H1 (cell line): Measurements from ENCODE around the gene GNAS. TPM values are rescaled to one million over a fixed set of nuclear protein-coding genes. Genes with fewer than 3 reads are reported as not detected.

ENCODE experiments used
- CTCF ChIA-PET: fragments of 300-600 bp; sonication (Branson Sonifier 250); formaldehyde crosslinking; loops from one replicate; lab custom pipeline; 2021; ENCODE audit not compliant: partially characterized antibody; lab: Charles Lee
- POLR2A ChIA-PET: fragments of 300-600 bp; sonication (Branson Sonifier 250); formaldehyde crosslinking; loops from one replicate; lab custom pipeline; 2021; ENCODE audit warnings: inconsistent platforms; ENCODE audit not compliant: partially characterized antibody; lab: Charles Lee
- DNase-seq, 2 experiments: peaks; one replicate each; pipeline versions ENCODE4 v3.0.0 to v3.0.0-alpha.2; 2010 to 2022; ENCODE audit warnings: low spot score in 2 of 2, low read depth in 1 of 2, mixed read lengths in 1 of 2
- FAIRE-seq: peaks from 2 replicates; lab custom pipeline; 2011; peaks lifted over from hg19 to GRCh38; lab: Jason Lieb, UNC
- H2AFZ ChIP-seq: 2 replicates; pipeline ENCODE4 v1.8.1; 2012; ENCODE audit warnings: low read length, inconsistent platforms
- H2AK5ac ChIP-seq: 2 replicates; pipeline ENCODE4 v1.6.1; 2013; ENCODE audit warnings: low read depth, low read length
- H2BK120ac ChIP-seq: replicated peaks from 2 replicates; pipeline ENCODE3; 2013; ENCODE audit warnings: low read depth, low read length, inconsistent platforms
- H2BK12ac ChIP-seq: 2 replicates; pipeline ENCODE4 v1.6.1; 2013; ENCODE audit warnings: low read depth, low read length
- H2BK15ac ChIP-seq: 2 replicates; pipeline ENCODE4 v1.6.1; 2013; ENCODE audit warnings: low read length
- H2BK20ac ChIP-seq: 2 replicates; pipeline ENCODE4 v1.6.1; 2013; ENCODE audit warnings: low read length
- H2BK5ac ChIP-seq: 2 replicates; pipeline ENCODE4 v1.6.1; 2013; ENCODE audit warnings: low read depth, low read length
- H3K14ac ChIP-seq: 2 replicates; pipeline ENCODE4 v1.6.1; 2013; ENCODE audit warnings: inconsistent platforms; ENCODE audit not compliant: insufficient read length
- H3K18ac ChIP-seq: 2 replicates; pipeline ENCODE4 v1.6.1; 2013; ENCODE audit warnings: low read length; ENCODE audit errors: extremely low read depth
- H3K23ac ChIP-seq: 2 replicates; pipeline ENCODE4 v1.6.1; 2013; ENCODE audit warnings: inconsistent platforms; ENCODE audit not compliant: insufficient read length
- H3K23me2 ChIP-seq: 2 replicates; pipeline ENCODE4 v1.6.1; 2013; ENCODE audit warnings: low read depth, low read length
- H3K27ac ChIP-seq: 2 replicates; pipeline ENCODE4 v1.6.1; 2011; ENCODE audit warnings: low read depth, low read length, inconsistent platforms
- H3K27me3 ChIP-seq, 4 experiments: replicated peaks in 1 of 4; 1 replicate in 1 of 4; 2 replicates in 3 of 4; pipeline versions ENCODE4 v1.6.1 to v1.8.1; 2011 to 2013; ENCODE audit warnings: low read length in 3 of 4, mild to moderate bottlenecking in 3 of 4, inconsistent platforms in 2 of 4, mixed read lengths in 2 of 4, moderate library complexity in 1 of 4; ENCODE audit not compliant: control insufficient read depth in 3 of 4, insufficient read depth in 3 of 4; ENCODE audit errors: extremely low read depth in 1 of 4
- H3K36me3 ChIP-seq, 4 experiments: 2 replicates each; pipeline versions ENCODE4 v1.6.1 to v1.8.1; 2011 to 2013; ENCODE audit warnings: mild to moderate bottlenecking in 4 of 4, low read length in 3 of 4, moderate library complexity in 2 of 4, control low read depth in 1 of 4, inconsistent platforms in 1 of 4; ENCODE audit not compliant: insufficient read depth in 4 of 4, control insufficient read depth in 2 of 4
- H3K4ac ChIP-seq: replicated peaks from 2 replicates; pipeline ENCODE3; 2013; ENCODE audit warnings: low read length, low read depth, mixed read lengths, inconsistent platforms; ENCODE audit not compliant: insufficient read length
- H3K4me1 ChIP-seq, 4 experiments: replicated peaks in 1 of 4; 1 replicate in 1 of 4; 2 replicates in 3 of 4; pipeline versions ENCODE4 v1.6.1 to v1.8.1; 2011 to 2013; ENCODE audit warnings: low read length in 3 of 4, inconsistent platforms in 2 of 4, mixed read lengths in 1 of 4; ENCODE audit not compliant: insufficient read depth in 4 of 4, control insufficient read depth in 3 of 4
- H3K4me2 ChIP-seq, 2 experiments: 2 replicates each; pipeline versions ENCODE4 v1.6.1 to v1.8.1; 2011 to 2013; ENCODE audit warnings: low read depth in 2 of 2, low read length in 2 of 2, control low read depth in 1 of 2, inconsistent platforms in 1 of 2, mild to moderate bottlenecking in 1 of 2; ENCODE audit not compliant: insufficient read depth in 1 of 2
- H3K4me3 ChIP-seq, 4 experiments: fragments of 200-600, 300-600 bp in 1 of 4; sonication (generic), shearing (Covaris generic), sonication (Bioruptor Twin) in 1 of 4; 2 replicates each; pipeline versions ENCODE4 v1.5.1 to v1.8.1; 2011 to 2016; ENCODE audit warnings: low read length in 4 of 4, low read depth in 3 of 4, control low read depth in 2 of 4, inconsistent platforms in 2 of 4, mild to moderate bottlenecking in 2 of 4, mixed read lengths in 1 of 4, moderate library complexity in 1 of 4; ENCODE audit not compliant: insufficient read depth in 2 of 4; ENCODE audit errors: extremely low read depth in 1 of 4
- H3K56ac ChIP-seq: replicated peaks from 2 replicates; pipeline ENCODE3; 2013; ENCODE audit warnings: low read depth, mild to moderate bottlenecking, mixed read lengths, low read length, inconsistent platforms; ENCODE audit not compliant: insufficient read length
- H3K79me1 ChIP-seq: 2 replicates; pipeline ENCODE4 v1.6.1; 2013; ENCODE audit warnings: low read depth, low read length, control low read depth
- H3K79me2 ChIP-seq, 2 experiments: 2 replicates each; pipeline versions ENCODE4 v1.6.1 to v1.8.1; 2012 to 2013; ENCODE audit warnings: low read length in 2 of 2, mild to moderate bottlenecking in 2 of 2, inconsistent platforms in 1 of 2; ENCODE audit not compliant: insufficient read depth in 2 of 2, control insufficient read depth in 1 of 2
- H3K9ac ChIP-seq, 4 experiments: replicated peaks in 1 of 4; 1 replicate in 1 of 4; 2 replicates in 3 of 4; pipeline versions ENCODE4 v1.6.1 to v1.8.1; 2011 to 2013; ENCODE audit warnings: low read depth in 3 of 4, low read length in 3 of 4, control low read depth in 2 of 4, mild to moderate bottlenecking in 2 of 4, moderate library complexity in 2 of 4, inconsistent platforms in 1 of 4; ENCODE audit errors: extremely low read depth in 1 of 4
- H3K9me3 ChIP-seq, 2 experiments: 2 replicates each; pipeline versions ENCODE4 v1.6.1 to v1.8.1; 2012 to 2013; ENCODE audit warnings: mild to moderate bottlenecking in 2 of 2, moderate library complexity in 2 of 2, control low read depth in 1 of 2, inconsistent platforms in 1 of 2, low read depth in 1 of 2, low read length in 1 of 2, mixed read lengths in 1 of 2; ENCODE audit not compliant: insufficient read depth in 2 of 2
- H4K20me1 ChIP-seq, 2 experiments: replicated peaks in 1 of 2; 2 replicates each; pipeline versions ENCODE3 to v1.8.1; 2011 to 2013; ENCODE audit warnings: inconsistent platforms in 2 of 2, low read length in 2 of 2, mild to moderate bottlenecking in 1 of 2; ENCODE audit not compliant: insufficient read depth in 2 of 2, control insufficient read depth in 1 of 2
- H4K5ac ChIP-seq: 2 replicates; pipeline ENCODE4 v1.6.1; 2013; ENCODE audit warnings: low read length, low read depth, mixed read lengths, inconsistent platforms; ENCODE audit not compliant: insufficient read length
- H4K8ac ChIP-seq: 2 replicates; pipeline ENCODE4 v1.8.0; 2013; ENCODE audit warnings: mild to moderate bottlenecking, moderate library complexity, low read length, inconsistent platforms; ENCODE audit not compliant: insufficient read depth; ENCODE audit errors: extremely low read depth
- H4K91ac ChIP-seq: replicated peaks from 2 replicates; pipeline ENCODE3; 2013; ENCODE audit warnings: low read length, mixed read lengths, inconsistent platforms; ENCODE audit not compliant: insufficient read length
- BACH1 ChIP-seq: IDR thresholded peaks from 2 replicates; pipeline ENCODE4 v1.6.1; 2012; ENCODE audit warnings: low read length, improper control_type of control experiment
- CBX8 ChIP-seq: fragments of 300-800, 300-1000 bp; sonication (generic); IDR thresholded peaks from 2 replicates; pipeline ENCODE4 v1.7.1; 2016; ENCODE audit warnings: low read depth, low read length, borderline replicate concordance
- FOSL1 ChIP-seq: IDR thresholded peaks from 2 replicates; pipeline ENCODE4 v1.6.1; 2011; ENCODE audit warnings: mild to moderate bottlenecking, low read depth, low read length, moderate library complexity; ENCODE audit not compliant: insufficient read depth
- POLR2A ChIP-seq, 2 experiments: IDR thresholded peaks; 1 replicate in 1 of 2; 2 replicates in 1 of 2; pipeline ENCODE4 v1.6.1; 2011; ENCODE audit warnings: low read depth in 2 of 2, low read length in 2 of 2, mild to moderate bottlenecking in 2 of 2; ENCODE audit errors: control extremely low read depth in 1 of 2
- RNF2 ChIP-seq: fragments of 200-900, 300-1000 bp; sonication (generic); IDR thresholded peaks from 2 replicates; pipeline ENCODE4 v1.7.1; 2016; ENCODE audit warnings: borderline replicate concordance, low read depth, mild to moderate bottlenecking, antibody characterized with exemption, low read length; ENCODE audit not compliant: poor library complexity, severe bottlenecking; ENCODE audit errors: missing control alignments
- SP2 ChIP-seq: IDR thresholded peaks from 2 replicates; pipeline ENCODE4 v1.6.1; 2012; ENCODE audit warnings: mild to moderate bottlenecking, low read length, inconsistent platforms
- SP4 ChIP-seq: IDR thresholded peaks from 2 replicates; pipeline ENCODE4 v1.6.1; 2012; ENCODE audit warnings: low read length, inconsistent platforms
- TBP ChIP-seq: IDR thresholded peaks from 2 replicates; pipeline ENCODE4 v1.6.1; 2011; ENCODE audit warnings: low read depth, low read length, improper control_type of control experiment
- WGBS, 2 experiments: shearing (Covaris generic) in 1 of 2; methylation state at CpG; one replicate each; pipeline versions ENCODE4 v1.1.6 to v1.1.7; 2013 to 2015; ENCODE audit warnings: low lambda C conversion rate in 2 of 2, mixed read lengths in 2 of 2, inconsistent platforms in 1 of 2, low coverage in 1 of 2, missing lambda C conversion rate in 1 of 2; ENCODE audit not compliant: insufficient replicate concordance in 2 of 2, insufficient coverage in 1 of 2, insufficient read length in 1 of 2; ENCODE audit errors: extremely low coverage in 1 of 2, missing lambda C conversion rate in 1 of 2; 5-methylcytosine and 5-hydroxymethylcytosine counted together
- polyA plus RNA-seq, 7 experiments: library from polyadenylated mRNA; depleted of rRNA in 3 of 7; stranded (reverse) in 5 of 7; unstranded in 2 of 7; fragments of >200 nt in 5 of 7; fragments of 200-250 nt in 2 of 7; gene quantifications; 1 replicate in 5 of 7; 2 replicates in 1 of 7; 4 replicates in 1 of 7; pipeline versions ENCODE4 v1.2.1 to v1.2.3, GENCODE V29; 2011 to 2013; ENCODE audit warnings: missing spikeins in 2 of 7, mixed read lengths in 2 of 7
- total RNA-seq: library from RNA; stranded (reverse); fragmentation: NEBNext Ultra II Directional; extraction: Animal tissue kit (Norgen Biotek cat#: 25700); gene quantifications from 2 replicates; pipeline ENCODE4 v1.2.1, GENCODE V29; 2021
- TF ChIP-seq, protein P1 (sequence below): IDR thresholded peaks from 2 replicates; pipeline ENCODE4 v1.6.1; 2012; ENCODE audit warnings: inconsistent platforms
- TF ChIP-seq, protein P2 (sequence below): IDR thresholded peaks from 2 replicates; pipeline ENCODE4 v1.6.1; 2012; ENCODE audit warnings: inconsistent platforms

The GNAS gene
- total and polyA plus RNA-seq, 2 of the 8 experiments (the other 6 are each of a cell fraction or from before 2014, with no cell fraction given) = 989 to 1,613 TPM

DNA sequence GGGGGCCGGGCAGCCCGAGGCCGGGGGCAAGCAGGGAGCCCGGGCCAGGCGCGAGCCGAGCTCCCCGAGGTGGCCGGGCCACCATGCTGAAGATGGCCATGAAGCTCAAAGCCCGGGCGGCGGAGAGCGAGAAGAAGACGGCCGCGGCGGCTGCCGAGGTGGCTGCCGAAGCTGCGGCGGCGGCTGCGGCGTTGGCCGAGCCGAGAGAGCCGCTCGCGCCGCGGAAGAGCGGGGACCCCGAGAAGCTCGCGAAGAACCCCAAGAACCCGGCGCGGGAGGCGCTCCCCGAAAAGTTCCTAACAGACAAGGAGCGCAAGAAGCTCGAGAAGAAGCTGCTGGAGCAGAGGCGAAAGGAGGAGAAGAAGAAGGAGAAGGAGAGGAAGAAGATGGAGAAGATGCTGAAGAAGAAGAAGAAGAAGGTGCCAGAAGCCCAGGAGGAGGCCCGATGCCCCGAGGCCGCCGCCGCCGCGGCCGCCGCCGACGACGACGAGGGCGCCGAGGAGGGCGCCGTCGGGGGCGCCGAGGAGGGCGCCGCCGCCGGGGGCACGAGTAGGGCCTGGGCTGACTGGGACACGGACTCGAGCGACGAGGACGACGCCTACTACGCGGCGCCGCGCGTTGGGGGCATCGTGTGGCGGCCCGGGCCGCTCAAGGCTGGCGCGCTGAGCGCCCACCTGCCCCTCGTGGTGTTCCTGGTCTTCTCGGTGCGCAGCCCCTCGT, 37.4 kb downstream of the GNAS start:
- Histone ChIP-seq H3K9ac (peak overlapping the region; percentile 3 to 91 (median 64); a peak in 5 of 7 replicates), H3K79me1 (no peaks in the 10 kb centered on the region; the same call in 1 of the 2 replicates)
- no peak for TF ChIP-seq FOSL1
- peak in 1 of 2 experiments; percentile 22; a peak in 1 of 3 replicates for TF ChIP-seq POLR2A (IDR thresholded peaks at IDR 0.05; ENCODE audit: control extremely low read depth in 1 of 2, low read depth in 2 of 2, low read length in 2 of 2)
- TF ChIP-seq TBP = no peak
- TF ChIP-seq RNF2 = no peak
- TF ChIP-seq CBX8 = no peak
- TF ChIP-seq, protein P1, sequence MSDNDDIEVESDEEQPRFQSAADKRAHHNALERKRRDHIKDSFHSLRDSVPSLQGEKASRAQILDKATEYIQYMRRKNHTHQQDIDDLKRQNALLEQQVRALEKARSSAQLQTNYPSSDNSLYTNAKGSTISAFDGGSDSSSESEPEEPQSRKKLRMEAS = peak; percentile 37; the same call in 1 of the 2 replicates
- no peak for TF ChIP-seq SP4
- TF ChIP-seq, protein P2, sequence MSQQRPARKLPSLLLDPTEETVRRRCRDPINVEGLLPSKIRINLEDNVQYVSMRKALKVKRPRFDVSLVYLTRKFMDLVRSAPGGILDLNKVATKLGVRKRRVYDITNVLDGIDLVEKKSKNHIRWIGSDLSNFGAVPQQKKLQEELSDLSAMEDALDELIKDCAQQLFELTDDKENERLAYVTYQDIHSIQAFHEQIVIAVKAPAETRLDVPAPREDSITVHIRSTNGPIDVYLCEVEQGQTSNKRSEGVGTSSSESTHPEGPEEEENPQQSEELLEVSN = 0 out of 2 replicates have a peak, but pooled peaks have one; percentile 48
- no peak for TF ChIP-seq BACH1
- TF ChIP-seq SP2 = no peak

More for the DNA sequence above, 37.4 kb downstream of the GNAS start:
- Histone ChIP-seq H3K14ac (no peak overlapping the region), H3K27me3 (peaks cover 0 to 6% (median 2%) of the 10 kb centered on the region in 4 experiments; a peak in 2 of 7 replicates), H3K9me3 (peaks cover 2 to 3% of the 10 kb centered on the region in 2 experiments; a peak in 1 of 4 replicates), H2BK120ac (no peak overlapping the region), H2AK5ac (no peak overlapping the region), H3K4me2 (peak overlapping the region; percentile 80 to 97), H3K4me1 (peaks cover 0 to 14% (median 7%) of the 10 kb centered on the region in 4 experiments; a peak in 6 of 7 replicates), H3K79me2 (peaks cover 11 to 32% of the 10 kb centered on the region in 2 experiments; a peak in 3 of 4 replicates), H2AFZ (no peak overlapping the region), H3K23ac (no peak overlapping the region), H2BK5ac (peak overlapping the region; percentile 97), H2BK15ac (peak overlapping the region; percentile 81; the same call in 1 of the 2 replicates), H3K4ac (peak overlapping the region; percentile 61), H4K8ac (peak overlapping the region; percentile 90; the same call in 1 of the 2 replicates), H3K23me2 (peaks cover 14% of the 10 kb centered on the region), H4K91ac (peak overlapping the region; percentile 88), H2BK20ac (no peak overlapping the region), H3K18ac (peak overlapping the region; percentile 96), H2BK12ac (no peak overlapping the region), H3K36me3 (peaks cover 0 to 8% (median 3%) of the 10 kb centered on the region in 4 experiments; a peak in 3 of 8 replicates), H3K27ac (peak overlapping the region; percentile 5; the same call in 1 of the 2 replicates), H4K20me1 (peaks cover 2% of the 10 kb centered on the region in 2 experiments), H3K4me3 (peak overlapping the region; percentile 78 to 95 (median 85)), H4K5ac (peak overlapping the region; percentile 35), H3K56ac (peak overlapping the region; percentile 56)
- POLR2A ChIA-PET = interaction anchor here (0.7 to 3.7 kb wide), 20 partner anchors 9 to 331 kb away, joined by 3 to 37 read pairs (median 5); partner anchors contain the start of genes ATP5F1E, GNAS and NELFCD
- CTCF ChIA-PET = no interaction called here
- DNase-seq (peak in 1 of 2 experiments; percentile 52), FAIRE-seq (no peak)
- 7% methylated on average over 54 of the region's 91 CpGs; no CpG with 5 or more reads in 1 of the 2 experiments for WGBS, 2 experiments
